Endometrial microvascular endothelial cells (primary cell): ENCODE results near the gene UNC80. TPM values are rescaled to one million over a fixed set of nuclear protein-coding genes. Genes with fewer than 3 reads are reported as not detected.

Source experiments
- in situ Hi-C: cut with HindIII; loops from 2 replicates; pipeline ENCODE4 v1.10.0; 2017; ENCODE audit warnings: low sequenced_read_pairs, low pct_unique_long_range_greater_than_20kb; ENCODE audit errors: inconsistent ontology term
- total RNA-seq: library from RNA; depleted of rRNA; stranded (reverse); fragments of >200 nt; gene quantifications from one replicate; pipeline ENCODE4 v1.2.3, GENCODE V29; 2015; ENCODE audit errors: inconsistent ontology term

The UNC80 gene
- total RNA-seq, 1 donor from 2014 or later: not detected

DNA sequence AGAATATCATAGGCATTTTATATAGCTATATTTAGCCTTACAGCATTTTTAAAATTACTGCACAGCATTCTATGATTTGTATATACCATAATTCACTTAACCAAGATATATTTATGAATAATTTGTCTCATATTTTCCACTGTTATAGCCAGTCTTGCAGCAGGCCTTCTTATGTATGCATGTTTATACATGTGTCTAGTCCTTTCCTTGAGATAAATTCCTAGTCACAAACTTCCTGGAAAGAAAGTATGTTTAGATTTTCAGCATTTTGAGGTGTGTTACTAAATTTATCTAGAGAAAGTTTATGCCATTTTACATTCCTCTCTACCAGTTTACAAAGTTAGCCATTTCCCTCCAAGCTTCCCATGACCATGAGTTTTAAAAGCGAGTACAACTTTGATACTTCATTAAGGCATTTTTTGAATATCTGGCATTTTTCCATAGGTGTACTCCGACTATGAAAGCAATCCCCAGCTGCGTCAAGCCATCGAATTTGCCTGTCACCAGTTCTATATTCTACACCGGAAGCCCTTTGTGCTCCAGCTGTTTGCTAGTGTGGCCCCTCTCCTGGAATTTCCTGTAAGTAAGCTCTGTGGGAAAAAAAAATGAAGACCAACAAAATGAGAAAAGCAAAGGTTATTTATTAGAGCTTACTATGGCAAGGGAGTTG is 171.4 kb downstream of the UNC80 start:
- in situ Hi-C loops: no loop called here

DNA sequence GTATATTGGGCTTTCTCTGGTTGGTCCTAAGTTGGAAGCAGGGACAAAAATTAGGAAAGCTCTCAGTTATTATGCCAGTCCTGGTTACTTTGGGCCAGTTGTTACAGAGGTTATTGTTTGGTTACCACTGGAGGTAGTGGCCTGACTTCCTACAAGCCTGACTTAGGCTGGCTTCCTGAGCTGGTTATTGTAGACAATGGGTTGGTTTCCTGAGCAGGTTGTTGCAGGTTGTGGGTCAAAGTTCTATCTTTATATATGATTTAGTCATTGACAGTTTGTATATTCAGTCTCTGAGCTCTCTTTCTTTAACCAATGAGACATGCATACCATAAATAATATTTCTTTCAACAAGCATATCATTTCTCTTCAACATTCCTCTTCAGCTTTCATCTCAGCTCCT is 172.1 kb downstream of the UNC80 start:
- in situ Hi-C loops: no loop called here

GRCh38 chr2:209946539-209946938 is 174.9 kb downstream of the UNC80 start:
- in situ Hi-C loops: no loop called here

- in situ Hi-C loops: no loop called here
Observed at GRCh38 chr2:209956271-209956670, 184.6 kb downstream of the UNC80 start.

- in situ Hi-C loops: no loop called here
Observed at GRCh38 chr2:209958016-209958415, 186.4 kb downstream of the UNC80 start.

GRCh38 chr2:209960045-209960444 is 188.4 kb downstream of the UNC80 start:
- in situ Hi-C loops: no loop called here

- in situ Hi-C loops: no loop called here
Observed at GRCh38 chr2:209960676-209961630, 189.3 kb downstream of the UNC80 start.

DNA sequence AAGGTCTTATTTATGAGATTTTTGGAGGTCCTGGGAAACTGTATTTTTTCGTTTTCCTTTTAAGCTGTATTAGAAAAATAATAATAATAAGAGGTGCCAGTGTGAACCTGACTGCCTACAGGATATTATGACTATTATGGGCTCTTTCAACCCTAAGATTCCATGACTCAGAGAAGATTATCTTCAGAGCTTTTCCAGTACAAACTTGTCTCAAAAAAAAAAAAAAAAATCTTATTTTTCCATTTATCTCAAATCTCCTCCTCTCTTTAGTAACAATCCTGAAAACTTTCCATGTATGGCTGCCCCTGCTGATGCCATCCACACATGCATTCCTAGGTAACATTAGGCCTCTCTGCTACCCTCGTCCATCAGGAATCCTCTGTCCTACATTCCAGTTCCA is 194.1 kb downstream of the UNC80 start:
- in situ Hi-C loops: no loop called here

DNA sequence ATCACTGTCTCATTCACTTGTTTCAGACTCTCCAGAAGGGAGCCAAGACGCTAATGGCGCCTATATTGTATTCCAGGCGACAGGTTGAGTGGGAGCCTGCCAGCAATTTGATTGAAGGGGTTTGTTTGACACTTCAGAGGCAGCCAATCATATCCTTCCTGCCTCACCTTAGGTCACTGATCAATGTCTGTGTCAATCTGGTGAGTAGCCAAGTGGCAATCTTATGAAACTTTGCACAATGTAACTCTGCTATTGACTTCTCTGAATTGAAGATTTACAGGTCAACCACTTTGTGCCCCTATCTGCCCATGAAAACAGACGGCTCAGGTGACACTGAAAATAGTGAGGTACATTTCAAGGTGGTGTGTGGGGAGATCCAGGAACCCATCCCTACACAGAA is 198.1 kb downstream of the UNC80 start:
- in situ Hi-C loops: no loop called here

- in situ Hi-C loops: no loop called here
Observed at GRCh38 chr2:209970271-209970670, 198.6 kb downstream of the UNC80 start.

DNA sequence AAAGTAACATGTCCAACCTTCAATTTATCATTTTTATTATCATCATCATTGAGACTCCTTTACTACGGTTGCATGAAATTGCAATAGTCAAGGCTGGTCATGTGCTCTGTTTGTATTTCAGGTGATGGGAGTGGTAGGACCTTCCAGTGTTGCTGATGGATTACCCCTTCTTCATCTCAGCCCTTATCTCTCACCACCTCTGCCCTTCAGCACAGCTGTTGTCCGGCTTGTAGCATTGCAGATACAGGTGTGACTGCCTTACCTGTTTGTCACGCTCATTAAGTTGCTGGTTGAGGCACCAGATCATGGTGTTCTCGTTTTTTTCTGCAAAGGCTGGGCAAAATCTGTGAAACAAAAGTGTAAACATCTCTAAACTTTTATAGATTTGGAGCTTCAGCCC is 199.1 kb downstream of the UNC80 start:
- in situ Hi-C loops: no loop called here

GRCh38 chr2:209973328-209973727 is 201.7 kb downstream of the UNC80 start:
- in situ Hi-C loops: no loop called here

DNA sequence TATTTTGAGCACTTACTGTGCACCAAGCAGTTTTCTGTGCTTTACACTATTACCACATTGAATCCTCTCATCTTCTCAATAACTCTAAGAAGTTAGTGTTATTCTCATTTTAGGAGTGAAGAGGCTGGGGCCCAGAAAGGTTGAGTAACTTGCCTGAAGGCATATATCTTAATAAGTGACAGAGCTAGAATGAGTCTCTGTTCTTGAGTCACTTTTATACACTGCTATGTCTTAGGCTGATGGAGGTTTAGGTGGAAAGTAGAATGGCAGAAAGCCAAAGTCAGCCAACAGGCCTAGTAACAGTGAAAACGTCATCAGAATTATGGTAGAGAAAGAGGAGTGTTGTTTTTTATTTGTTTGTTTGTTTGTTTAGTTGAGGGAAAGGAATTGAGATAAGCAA is 202.9 kb downstream of the UNC80 start:
- in situ Hi-C loops: no loop called here

DNA sequence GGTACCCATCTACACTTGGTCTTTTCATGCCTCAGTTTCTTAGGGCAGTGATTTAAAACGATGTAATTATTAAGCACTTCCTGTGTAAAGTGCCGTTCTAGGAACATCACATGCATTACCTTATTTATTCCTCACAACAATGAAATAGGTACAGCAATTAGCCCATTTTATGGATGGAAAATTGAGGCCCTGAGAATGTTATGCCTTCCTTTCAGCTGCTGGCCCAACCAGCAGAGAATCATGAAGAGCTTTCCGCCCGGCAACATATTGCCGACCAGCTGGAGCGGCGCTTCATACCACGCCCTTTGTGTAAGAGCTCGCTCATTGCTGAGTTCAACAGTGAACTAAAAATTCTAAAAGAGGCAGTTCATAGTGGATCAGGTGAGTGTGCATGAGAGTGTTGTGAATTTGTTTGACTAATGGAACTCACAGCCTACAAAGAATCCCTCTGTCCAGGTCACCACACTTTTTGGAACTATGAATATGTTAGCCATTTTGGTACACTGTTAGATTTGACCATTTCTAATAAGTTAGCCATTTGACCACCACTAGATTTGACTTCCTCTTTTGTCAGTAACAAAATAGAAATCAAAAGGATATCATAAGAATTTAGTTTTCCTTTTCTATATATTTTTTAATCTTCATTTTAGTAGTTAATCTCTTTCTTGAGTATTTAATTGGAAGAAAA is 205.2 kb downstream of the UNC80 start:
- in situ Hi-C loops: no loop called here

DNA sequence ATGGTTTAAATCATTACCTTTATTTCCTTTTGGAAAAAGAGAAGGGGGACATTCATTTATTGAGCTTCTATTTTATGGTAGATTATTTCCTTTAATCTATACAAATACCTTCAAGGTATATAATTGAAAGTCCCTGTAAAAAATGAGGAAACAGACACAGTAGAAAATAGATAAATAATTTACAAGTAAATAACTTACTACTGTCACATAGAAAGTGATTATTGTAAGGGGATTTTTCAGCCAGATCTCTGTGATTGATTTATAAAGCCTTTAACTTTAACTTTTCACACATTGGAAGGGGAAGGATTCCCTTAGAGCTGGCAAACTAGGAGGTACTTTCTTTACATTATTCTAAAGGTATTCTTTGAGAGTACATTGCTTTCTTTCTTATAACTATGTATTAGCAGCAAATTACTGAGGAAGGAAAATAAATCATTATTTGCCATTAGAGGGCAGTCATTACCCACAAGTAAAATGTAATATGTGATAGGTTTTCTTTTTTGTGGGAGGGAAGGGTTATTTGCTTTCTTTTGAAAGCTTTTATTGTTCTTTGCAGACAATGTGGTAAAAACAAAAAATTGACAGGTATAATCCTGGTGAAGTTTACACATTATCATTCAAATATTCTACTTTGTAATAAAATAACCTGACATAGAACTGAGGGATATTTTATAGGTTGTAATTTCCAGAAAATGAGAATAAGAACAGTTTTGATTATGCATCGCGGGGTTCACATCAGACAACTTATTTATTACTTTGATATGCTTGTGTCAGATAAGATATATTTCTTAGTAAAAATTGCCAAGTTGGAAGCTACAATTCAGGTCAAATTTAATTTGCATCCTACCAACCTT is 206.0 kb downstream of the UNC80 start:
- in situ Hi-C loops: no loop called here

GRCh38 chr2:209984291-209984690 is 212.7 kb downstream of the UNC80 start:
- in situ Hi-C loops: no loop called here

GRCh38 chr2:209985874-209986273 is 214.2 kb downstream of the UNC80 start:
- in situ Hi-C loops: no loop called here

- in situ Hi-C loops: no loop called here
Observed at GRCh38 chr2:209986415-209986814, 214.8 kb downstream of the UNC80 start.

- in situ Hi-C loops: no loop called here
Observed at GRCh38 chr2:209988010-209988409, 216.4 kb downstream of the UNC80 start.
